AG04449 (cell line): ENCODE measurements around the gene HOXB6.

ENCODE experiments used
- CTCF ChIA-PET: fragments of 350-600 bp; formaldehyde crosslinking; extraction: SDS; loops from one replicate; lab custom pipeline; 2021; ENCODE audit warnings: antibody characterized with exemption; lab: Yijun Ruan, JAX
- POLR2A ChIA-PET: fragments of 400-600, 350-600 bp; formaldehyde crosslinking; extraction: SDS; loops from one replicate; lab custom pipeline; 2020; ENCODE audit warnings: antibody characterized with exemption, inconsistent platforms; lab: Yijun Ruan, JAX
- DNase-seq: peaks from one replicate; pipeline ENCODE4 v3.0.0-alpha.2; 2010; ENCODE audit warnings: low read depth, low spot score
- H3K4me3 ChIP-seq: 2 replicates; pipeline ENCODE4 v1.5.1; 2011; ENCODE audit warnings: low read depth, mild to moderate bottlenecking, control low read depth, low read length
- CTCF ChIP-seq: IDR thresholded peaks from one replicate; pipeline ENCODE4 v1.5.1; 2011; ENCODE audit warnings: mild to moderate bottlenecking, moderate library complexity, low read length, control low read depth, inconsistent platforms; ENCODE audit not compliant: insufficient read depth; ENCODE audit errors: missing control alignments

The HOXB6 gene

GRCh38 chr17:48597778-48598631 is 6.8 kb downstream of the HOXB6 start:
- TF ChIP-seq CTCF: no peak
- ChIA-PET CTCF (interaction anchor here (0.6 to 2.2 kb wide), 7 partner anchors 8 to 339 kb away, joined by 3 to 8 read pairs (median 5); no protein-coding TSS in a partner anchor), POLR2A (interaction anchor here (0.8 to 1.3 kb wide), 5 partner anchors 10 to 46 kb away, joined by 3 to 6 read pairs (median 4); no protein-coding TSS in a partner anchor)
- no peak for DNase-seq
- peak overlapping the region; percentile 76 for H3K4me3 ChIP-seq

GRCh38 chr17:48597528-48597777 is 7.3 kb downstream of the HOXB6 start:
- ChIA-PET CTCF (interaction anchor here (0.9 to 2.2 kb wide), 5 partner anchors 12 to 338 kb away, joined by 3 to 8 read pairs (median 6); no protein-coding TSS in a partner anchor), POLR2A (interaction anchor here (1.0 to 1.7 kb wide), 6 partner anchors 10 to 245 kb away, joined by 3 to 12 read pairs (median 4); no protein-coding TSS in a partner anchor)
- peak overlapping the region; percentile 76 for H3K4me3 ChIP-seq
- no peak for DNase-seq
- TF ChIP-seq CTCF: no peak

- CTCF ChIA-PET: interaction anchor here (0.9 to 8.4 kb wide), 9 partner anchors 10 to 289 kb away, joined by 3 to 80 read pairs (median 6); partner anchors contain the start of gene HOXB8
- POLR2A ChIA-PET: interaction anchor here (0.7 to 1.7 kb wide), 6 partner anchors 9 to 245 kb away, joined by 3 to 12 read pairs (median 3); no protein-coding TSS in a partner anchor
These were observed 7.9 kb downstream of the HOXB6 start for GRCh38 chr17:48596735-48597527.

GRCh38 chr17:48596000-48596734 is 8.6 kb downstream of the HOXB6 start:
- ChIA-PET POLR2A (interaction anchor here (0.8 to 1.7 kb wide), 7 partner anchors 8 to 244 kb away, joined by 3 to 12 read pairs (median 4); no protein-coding TSS in a partner anchor), CTCF (interaction anchor here (0.9 to 8.4 kb wide), 8 partner anchors 11 to 288 kb away, joined by 3 to 80 read pairs (median 8); partner anchors contain the start of gene HOXB8)
- no peak for TF ChIP-seq CTCF
- H3K4me3 ChIP-seq: peak overlapping the region; percentile 76
- no peak for DNase-seq

More at GRCh38 chr17:48596735-48597527, 7.9 kb downstream of the HOXB6 start:
- peak overlapping the region; percentile 76 for H3K4me3 ChIP-seq
- no peak for TF ChIP-seq CTCF
- no peak for DNase-seq

- ChIA-PET POLR2A (interaction anchor here (0.8 to 1.8 kb wide), 5 partner anchors 13 to 121 kb away, joined by 3 to 5 read pairs (median 4); no protein-coding TSS in a partner anchor), CTCF (interaction anchor here (0.6 to 8.4 kb wide), 13 partner anchors 11 to 291 kb away, joined by 3 to 80 read pairs (median 6); partner anchors contain the start of gene HOXB8)
- peak overlapping the region; percentile 76 for H3K4me3 ChIP-seq
- TF ChIP-seq CTCF: no peak
- DNase-seq: no peak
These were observed 9.3 kb downstream of the HOXB6 start for GRCh38 chr17:48595278-48595999.
